Measurements from ENCODE around the gene MAML3.
"Not testable (repeated sequence)": the region's sequence is repeated elsewhere in the genome, so short reads cannot be mapped to it uniquely, and the experiment has no call there.

MAML3 gene

GRCh38 chr4:139721789-139722188 lies 432.2 kb downstream of the MAML3 start:
- no peak for DNase-seq (ENCODE audit: low read depth)

- DNase-seq (ENCODE audit: low read depth) = no peak
Observed at GRCh38 chr4:139720806-139721205, 433.2 kb downstream of the MAML3 start.

- no peak for DNase-seq (ENCODE audit: low read depth)
Observed at GRCh38 chr4:139719381-139720101, 434.4 kb downstream of the MAML3 start.

- no peak for DNase-seq (ENCODE audit: low read depth)
Observed at GRCh38 chr4:139718833-139719232, 435.2 kb downstream of the MAML3 start.

GRCh38 chr4:139718358-139718757 lies 435.6 kb downstream of the MAML3 start:
- no peak for DNase-seq (ENCODE audit: low read depth)

GRCh38 chr4:139715746-139716391 lies 438.1 kb downstream of the MAML3 start:
- DNase-seq (ENCODE audit: low read depth) = no peak

- no peak for DNase-seq (ENCODE audit: low read depth)
Observed at GRCh38 chr4:139712882-139713281, 441.1 kb downstream of the MAML3 start.

GRCh38 chr4:139711461-139711860 lies 442.5 kb downstream of the MAML3 start:
- no peak for DNase-seq (ENCODE audit: low read depth)

- DNase-seq (ENCODE audit: low read depth) = no peak
Observed at GRCh38 chr4:139710073-139710472, 443.9 kb downstream of the MAML3 start.

- DNase-seq (ENCODE audit: low read depth) = no peak
Observed at GRCh38 chr4:139709660-139710059, 444.3 kb downstream of the MAML3 start.

GRCh38 chr4:139704915-139705485 lies 449.0 kb downstream of the MAML3 start:
- DNase-seq (ENCODE audit: low read depth) = no peak

- DNase-seq (ENCODE audit: low read depth) = no peak
Observed at GRCh38 chr4:139700568-139700967, 453.4 kb downstream of the MAML3 start.

GRCh38 chr4:139698167-139698925 lies 455.6 kb downstream of the MAML3 start:
- not testable (repeated sequence) for DNase-seq (ENCODE audit: low read depth)

GRCh38 chr4:139696491-139696890 lies 457.5 kb downstream of the MAML3 start:
- DNase-seq (ENCODE audit: low read depth) = no peak

- DNase-seq (ENCODE audit: low read depth) = no peak
Observed at GRCh38 chr4:139694522-139695107, 459.4 kb downstream of the MAML3 start.

GRCh38 chr4:139692309-139693012 lies 461.5 kb downstream of the MAML3 start:
- DNase-seq (ENCODE audit: low read depth) = no peak

GRCh38 chr4:139690419-139690818 lies 463.6 kb downstream of the MAML3 start:
- DNase-seq (ENCODE audit: low read depth) = no peak

GRCh38 chr4:139689093-139689722 lies 464.8 kb downstream of the MAML3 start:
- no peak for DNase-seq (ENCODE audit: low read depth)

- no peak for DNase-seq (ENCODE audit: low read depth)
Observed at GRCh38 chr4:139686988-139687387, 467.0 kb downstream of the MAML3 start.

- DNase-seq (ENCODE audit: low read depth) = no peak
Observed at GRCh38 chr4:139686130-139686529, 467.9 kb downstream of the MAML3 start.

- DNase-seq (ENCODE audit: low read depth) = no peak
Observed at GRCh38 chr4:139685180-139685579, 468.8 kb downstream of the MAML3 start.

Measured in HS-27A (cell line).